T1000 (cell line): Measurements from ENCODE around the gene GBP3.
"Not testable (repeated sequence)": the region's sequence is repeated elsewhere in the genome, so short reads cannot be mapped to it uniquely, and the experiment has no call there.

Experiments used
- DNase-seq: peaks from one replicate; lab custom pipeline; 2025; ENCODE audit warnings: mixed read lengths; lab: John Stamatoyannopoulos, UW

Gene GBP3

GRCh38 chr1:89040315-89040626 is 17.6 kb upstream of the GBP3 start:
- no peak for DNase-seq

- no peak for DNase-seq
These were observed 14.5 kb upstream of the GBP3 start for GRCh38 chr1:89037186-89037585.

- no peak for DNase-seq
These were observed 12.4 kb upstream of the GBP3 start for GRCh38 chr1:89035080-89035479.

GRCh38 chr1:89034004-89034403 is 11.3 kb upstream of the GBP3 start:
- not testable (repeated sequence) for DNase-seq

GRCh38 chr1:89029051-89029450 is 6.4 kb upstream of the GBP3 start:
- DNase-seq, result not testable (repeated sequence)

GRCh38 chr1:89025928-89026327 is 3.3 kb upstream of the GBP3 start:
- DNase-seq, result no peak

- DNase-seq, result no peak
These were observed 360 bp upstream of the GBP3 start for GRCh38 chr1:89023026-89023425.

GRCh38 chr1:89018318-89018717 is 4.3 kb downstream of the GBP3 start:
- DNase-seq, result not testable (repeated sequence)

- no peak for DNase-seq
These were observed 14.2 kb downstream of the GBP3 start for GRCh38 chr1:89008511-89008910.

GRCh38 chr1:89005286-89006151 is 17.1 kb downstream of the GBP3 start:
- DNase-seq, result no peak

GRCh38 chr1:89002176-89002575 is 20.5 kb downstream of the GBP3 start:
- DNase-seq, result not testable (repeated sequence)

GRCh38 chr1:89001510-89001909 is 21.2 kb downstream of the GBP3 start:
- no peak for DNase-seq

GRCh38 chr1:88998716-88999115 is 23.9 kb downstream of the GBP3 start:
- DNase-seq, result no peak

GRCh38 chr1:88990426-88990825 is 32.2 kb downstream of the GBP3 start:
- DNase-seq, result no peak

GRCh38 chr1:88985692-88986091 is 37.0 kb downstream of the GBP3 start:
- DNase-seq, result no peak

- DNase-seq, result peak; percentile 37
These were observed 37.6 kb downstream of the GBP3 start for GRCh38 chr1:88985032-88985431.

GRCh38 chr1:88984569-88984968 is 38.1 kb downstream of the GBP3 start:
- no peak for DNase-seq

- no peak for DNase-seq
These were observed 38.7 kb downstream of the GBP3 start for GRCh38 chr1:88983791-88984559.

GRCh38 chr1:88982055-88982454 is 40.6 kb downstream of the GBP3 start:
- DNase-seq, result no peak

GRCh38 chr1:88981506-88981905 is 41.2 kb downstream of the GBP3 start:
- DNase-seq, result not testable (repeated sequence)

- DNase-seq, result no peak
These were observed 41.8 kb downstream of the GBP3 start for GRCh38 chr1:88980870-88981269.

GRCh38 chr1:88979749-88980116 is 42.9 kb downstream of the GBP3 start:
- no peak for DNase-seq

GRCh38 chr1:88979054-88979748 is 43.5 kb downstream of the GBP3 start:
- no peak for DNase-seq
